Tibial artery (tissue), 4 donors: Measurements from ENCODE around the gene MGMT.

ENCODE experiments used
- DNase-seq, 2 donors: peaks; one replicate each; pipeline ENCODE4 v3.0.0-alpha.2; 2019
- H3K27ac ChIP-seq, 2 donors: fragments of 200-600 bp; sonication (generic) in 1 of 2; 1 replicate in 1 of 2; 2 replicates in 1 of 2; pipeline ENCODE4 v1.5.1; 2018 to 2019; ENCODE audit warnings: mild to moderate bottlenecking in 1 of 2
- H3K27me3 ChIP-seq, 2 donors: fragments of 200-600 bp; sonication (generic) in 1 of 2; one replicate each; pipeline versions ENCODE4 v1.5.1 to v1.6.0; 2016 to 2019
- H3K36me3 ChIP-seq, 3 donors: fragments of 200-600 bp; sonication (generic) in 2 of 3; one replicate each; pipeline ENCODE4 v1.5.1; 2016 to 2019; ENCODE audit warnings: mild to moderate bottlenecking in 2 of 3
- H3K4me1 ChIP-seq, 4 donors: fragments of 200-600 bp; sonication (generic) in 2 of 4; 1 replicate in 3 of 4; 2 replicates in 1 of 4; pipeline ENCODE4 v1.5.1; 2016 to 2019
- H3K4me3 ChIP-seq, 2 donors: fragments of 200-600 bp; sonication (generic) in 1 of 2; 1 replicate in 1 of 2; 2 replicates in 1 of 2; pipeline ENCODE4 v1.5.1; 2018 to 2019; ENCODE audit warnings: mild to moderate bottlenecking in 2 of 2
- H3K9me3 ChIP-seq, 3 donors: fragments of 200-600 bp; sonication (generic) in 1 of 3; one replicate each; pipeline ENCODE4 v1.5.1; 2016 to 2019
- CTCF ChIP-seq, 2 experiments: fragments of 200-600 bp in 1 of 2; fragments of 450-650 bp in 1 of 2; IDR thresholded peaks; one replicate each; pipeline ENCODE4 v1.5.1; 2017 to 2019; ENCODE audit warnings: antibody characterized with exemption in 2 of 2, mild to moderate bottlenecking in 1 of 2, moderate library complexity in 1 of 2
- intact Hi-C: fragments of 100-400 bp; cut with DNase I; formaldehyde crosslinking; loops from one replicate; pipeline ENCODE4 v1.15.0; 2023; ENCODE audit warnings: low total_unique reads

MGMT gene

GRCh38 chr10:129809841-129810240 is 342.8 kb downstream of the MGMT start:
- DNase-seq, result no peak
- no peak overlapping the region for H3K4me3 ChIP-seq
- no peak overlapping the region for H3K27ac ChIP-seq
- H3K4me1 ChIP-seq, result no peaks in the 10 kb centered on the region
- H3K27me3 ChIP-seq, result peaks cover 0 to 7% of the 10 kb centered on the region in 2 donors
- peaks cover 0 to 3% (median 0%) of the 10 kb centered on the region in 3 donors for H3K36me3 ChIP-seq
- intact Hi-C loops, result no loop called here
- H3K9me3 ChIP-seq, result peaks cover 0 to 19% (median 4%) of the 10 kb centered on the region in 3 donors
- no peak for TF ChIP-seq CTCF (IDR thresholded peaks at IDR 0.05)

- no peak overlapping the region for H3K27ac ChIP-seq
- peaks cover 0 to 13% (median 2%) of the 10 kb centered on the region in 3 donors for H3K9me3 ChIP-seq
- no peak for TF ChIP-seq CTCF (IDR thresholded peaks at IDR 0.05)
- no peaks in the 10 kb centered on the region for H3K36me3 ChIP-seq
- H3K4me1 ChIP-seq, result no peaks in the 10 kb centered on the region
- H3K27me3 ChIP-seq, result peaks cover 0 to 12% of the 10 kb centered on the region in 2 donors
- no peak overlapping the region for H3K4me3 ChIP-seq
- no peak for DNase-seq
- intact Hi-C loops, result no loop called here
Measured at GRCh38 chr10:129811208-129811607, 344.2 kb downstream of the MGMT start.

GRCh38 chr10:129812398-129812797 is 345.4 kb downstream of the MGMT start:
- Histone ChIP-seq H3K4me3 (no peak overlapping the region), H3K4me1 (no peaks in the 10 kb centered on the region), H3K9me3 (peaks cover 0 to 6% (median 0%) of the 10 kb centered on the region in 3 donors), H3K36me3 (no peaks in the 10 kb centered on the region), H3K27ac (no peak overlapping the region), H3K27me3 (peaks cover 0 to 12% of the 10 kb centered on the region in 2 donors)
- DNase-seq, result no peak
- intact Hi-C loops, result no loop called here
- TF ChIP-seq CTCF (IDR thresholded peaks at IDR 0.05), result no peak

GRCh38 chr10:129814681-129815646 is 347.9 kb downstream of the MGMT start:
- Histone ChIP-seq H3K4me1 (no peaks in the 10 kb centered on the region), H3K36me3 (no peaks in the 10 kb centered on the region), H3K9me3 (peaks cover 0 to 6% (median 0%) of the 10 kb centered on the region in 3 donors), H3K27me3 (peaks cover 0 to 12% of the 10 kb centered on the region in 2 donors), H3K27ac (no peak overlapping the region), H3K4me3 (no peak overlapping the region)
- no peak for DNase-seq
- TF ChIP-seq CTCF (IDR thresholded peaks at IDR 0.05), result no peak
- intact Hi-C loops, result no loop called here

GRCh38 chr10:129815898-129816655 is 349.0 kb downstream of the MGMT start:
- DNase-seq, result no peak
- Histone ChIP-seq H3K27me3 (peaks cover 0 to 10% of the 10 kb centered on the region in 2 donors), H3K36me3 (no peaks in the 10 kb centered on the region), H3K4me1 (no peaks in the 10 kb centered on the region), H3K9me3 (peaks cover 0 to 6% (median 0%) of the 10 kb centered on the region in 3 donors), H3K27ac (no peak overlapping the region), H3K4me3 (no peak overlapping the region)
- no peak for TF ChIP-seq CTCF (IDR thresholded peaks at IDR 0.05)
- intact Hi-C loops, result no loop called here
